GM19043 (cell line): Measurements from ENCODE around the gene PPP1R1B.

Experiments
- ATAC-seq: cut with Tn5 transposase; IDR thresholded peaks from one replicate; pipeline ENCODE4 v1.9.1; 2021; ENCODE audit warnings: low read depth; ENCODE audit not compliant: unreplicated experiment

Gene PPP1R1B

DNA sequence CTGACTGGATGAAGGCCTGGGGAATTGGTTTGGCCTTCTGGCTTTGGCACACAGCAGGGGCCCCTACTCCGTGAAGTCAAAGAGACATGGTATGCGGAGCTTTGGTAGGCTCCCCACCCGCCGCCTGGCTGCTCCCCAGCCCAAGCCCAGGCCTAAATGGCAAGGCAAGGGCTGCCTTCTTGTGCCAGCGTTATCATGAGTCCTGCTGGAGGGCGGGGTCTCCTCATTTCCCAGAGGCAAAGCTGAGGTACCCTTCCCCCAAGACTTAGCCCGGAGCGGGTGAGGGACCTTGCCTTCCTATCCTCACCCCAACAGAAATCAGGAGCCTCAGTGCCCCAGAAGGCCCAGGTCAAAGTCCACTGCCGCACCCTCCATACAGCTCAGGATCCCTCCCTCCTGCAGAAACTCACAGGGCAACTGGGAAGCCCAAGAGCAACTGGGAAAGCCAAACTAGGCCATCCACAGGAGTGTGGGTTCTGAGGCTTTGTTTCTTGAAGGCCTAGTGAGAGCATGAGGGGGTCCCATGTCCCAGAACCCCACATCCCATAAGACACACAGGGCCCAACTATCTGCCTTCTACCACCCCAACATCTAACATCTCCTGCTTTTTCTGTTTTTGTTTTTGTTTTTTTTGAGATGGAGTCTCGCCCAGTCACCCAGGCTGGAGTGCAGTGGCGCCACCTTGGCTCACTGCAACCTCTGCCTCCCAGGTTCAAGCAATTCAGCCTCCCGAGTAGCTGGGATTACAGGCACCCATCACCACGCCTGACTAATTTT, 51.8 kb downstream of the PPP1R1B start:
- no peak for ATAC-seq

DNA sequence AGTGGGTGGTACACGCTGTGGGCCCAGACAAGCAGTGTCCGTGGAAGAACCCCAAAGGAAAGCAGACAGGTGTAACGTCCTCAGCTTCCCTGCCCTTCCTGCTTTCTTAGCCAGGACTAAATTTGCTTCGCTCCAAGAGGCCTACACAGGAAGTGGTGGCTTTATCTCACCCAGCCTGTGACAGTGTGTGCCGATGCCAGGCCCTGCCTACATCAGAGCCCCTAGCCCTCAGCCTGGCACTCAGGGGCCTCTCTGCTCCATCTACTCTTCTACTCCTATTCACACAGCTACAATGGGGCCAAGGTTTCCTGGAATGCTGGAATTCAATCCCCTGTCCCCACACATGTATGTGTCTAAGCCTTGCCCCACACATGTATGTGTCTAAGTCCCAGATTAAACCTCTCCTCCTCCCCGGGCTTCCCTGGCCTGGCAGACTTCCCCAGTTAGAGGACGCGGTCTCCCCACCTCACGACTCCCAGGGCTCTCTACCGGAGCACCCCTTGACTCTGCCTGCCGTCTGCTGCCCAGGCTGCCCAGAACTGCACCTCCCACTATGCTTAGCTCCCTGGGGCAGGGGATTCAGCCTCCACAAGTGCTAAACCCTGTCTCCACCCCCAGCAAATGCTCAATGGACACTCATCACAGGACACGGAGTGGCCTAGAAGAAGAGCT, 52.9 kb downstream of the PPP1R1B start:
- ATAC-seq = no peak

DNA sequence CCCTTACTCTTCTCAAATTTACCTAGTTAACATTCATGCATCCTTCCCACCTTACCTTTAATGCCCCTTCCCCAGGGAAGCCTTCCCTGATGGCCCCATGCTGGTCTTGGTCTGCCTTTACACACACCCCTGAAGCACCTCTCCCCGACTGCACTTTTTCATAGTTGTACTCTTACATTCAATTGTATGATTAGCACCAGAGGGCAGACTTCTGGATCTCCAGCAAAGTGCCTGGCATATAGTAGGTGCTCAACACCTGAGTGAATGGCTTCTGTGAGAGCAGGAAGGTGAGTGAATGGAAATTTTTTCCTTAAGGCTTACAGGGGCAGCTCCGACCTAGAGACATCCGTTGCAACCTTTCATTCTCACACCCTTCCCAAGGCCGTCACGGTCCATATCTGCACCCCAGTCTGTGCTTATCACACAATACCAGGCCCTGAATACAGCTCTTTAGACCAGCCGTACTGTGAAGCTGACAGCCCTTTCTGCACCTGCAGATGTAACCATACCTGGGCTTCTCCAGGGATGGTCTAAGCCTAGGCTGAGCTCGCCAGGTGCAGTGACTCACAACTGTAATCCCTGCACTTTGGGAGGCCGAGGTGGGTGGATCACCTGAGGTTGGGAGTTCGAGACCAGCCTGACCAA, 56.7 kb downstream of the PPP1R1B start:
- no peak for ATAC-seq

DNA sequence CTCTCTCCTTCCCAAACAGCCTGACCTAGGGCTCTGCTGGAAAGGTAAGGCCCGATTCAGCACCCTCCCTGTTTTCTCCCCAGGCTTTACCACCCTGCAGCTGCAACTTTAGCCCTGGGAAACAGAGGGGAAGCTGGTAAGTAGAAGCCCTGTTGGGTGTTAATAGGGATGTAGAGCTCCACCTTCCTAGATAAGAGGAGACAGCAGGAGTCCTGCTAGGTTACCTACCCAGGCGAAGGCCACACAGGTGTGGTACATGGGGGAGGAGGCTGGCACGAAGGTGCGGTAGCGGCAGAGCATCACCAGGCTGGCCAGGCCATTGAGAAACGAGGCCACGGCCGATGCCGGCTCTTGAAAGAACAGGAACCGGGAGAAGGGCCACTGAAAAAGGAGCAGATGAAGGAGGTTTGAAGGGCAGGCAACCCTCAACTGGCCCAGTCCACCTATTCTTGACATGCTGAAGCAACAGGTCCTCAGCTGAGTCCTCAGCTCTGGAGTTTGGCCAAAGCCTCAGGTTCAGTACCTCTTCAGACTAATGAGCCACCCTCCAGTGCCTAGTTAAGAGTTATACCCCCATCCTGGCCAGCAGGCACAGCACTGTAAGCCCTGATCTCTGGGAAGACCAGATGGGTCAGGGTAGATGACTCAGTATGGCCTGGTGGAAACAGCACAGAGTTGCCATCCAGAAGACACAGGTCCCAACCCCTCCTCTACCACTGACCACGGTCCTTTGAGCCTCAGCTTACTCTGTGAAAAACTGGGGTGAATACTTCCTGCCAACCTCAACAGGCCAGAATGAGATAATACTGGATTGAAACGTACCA, 57.8 kb downstream of the PPP1R1B start:
- no peak for ATAC-seq
